IPS DF 19.7 (cell line): Measurements from ENCODE around the gene RAB10.
A peak's percentile ranks its signal among the peaks of the same experiment; 100 is the strongest.
"Not testable (repeated sequence)": the region's sequence is repeated elsewhere in the genome, so short reads cannot be mapped to it uniquely, and the experiment has no call there.

ENCODE experiments used
- DNase-seq: peaks from one replicate; pipeline ENCODE4 v3.0.0-alpha.2; 2013; ENCODE audit warnings: low read depth, low spot score

RAB10 gene

GRCh38 chr2:26016012-26016705 lies 17.7 kb upstream of the RAB10 start:
- DNase-seq = no peak

GRCh38 chr2:26016706-26017045 lies 17.2 kb upstream of the RAB10 start:
- DNase-seq = not testable (repeated sequence)

DNA sequence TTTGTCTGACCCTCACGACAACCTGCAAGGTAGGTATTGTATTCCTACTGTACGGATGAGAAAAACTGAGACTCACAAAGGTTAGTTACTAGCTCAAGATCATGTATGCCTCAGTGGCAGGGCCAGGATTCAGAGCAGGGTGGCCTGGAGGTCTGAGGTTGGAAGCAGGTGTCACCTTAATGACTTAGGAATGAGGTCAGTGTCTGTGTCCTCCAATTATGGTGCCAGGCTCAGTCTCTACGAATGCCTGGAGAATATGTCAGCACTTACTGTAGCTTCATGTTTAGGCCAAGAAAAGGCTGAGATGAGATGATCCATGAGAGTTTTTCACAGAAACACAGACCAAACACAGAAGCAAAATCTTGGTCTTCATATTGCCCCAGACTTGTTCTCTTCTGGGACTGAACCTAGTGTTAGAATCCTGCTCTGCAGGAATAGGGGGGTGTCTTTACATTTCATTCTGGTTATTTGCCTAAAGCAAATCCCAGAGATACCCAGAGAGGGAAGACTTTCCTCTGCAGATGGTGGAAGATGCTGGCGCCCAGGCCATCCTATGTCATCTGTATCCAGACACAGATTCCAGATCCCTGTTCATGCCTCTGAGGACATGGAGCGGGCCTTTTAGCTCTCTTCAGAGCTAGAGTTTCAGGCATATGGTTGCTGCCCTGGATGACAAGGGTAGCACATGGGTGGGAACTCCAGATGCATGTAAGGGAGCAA lies 16.3 kb upstream of the RAB10 start:
- no peak for DNase-seq

- DNase-seq = no peak
Measured at GRCh38 chr2:26018184-26019055, 15.5 kb upstream of the RAB10 start.

DNA sequence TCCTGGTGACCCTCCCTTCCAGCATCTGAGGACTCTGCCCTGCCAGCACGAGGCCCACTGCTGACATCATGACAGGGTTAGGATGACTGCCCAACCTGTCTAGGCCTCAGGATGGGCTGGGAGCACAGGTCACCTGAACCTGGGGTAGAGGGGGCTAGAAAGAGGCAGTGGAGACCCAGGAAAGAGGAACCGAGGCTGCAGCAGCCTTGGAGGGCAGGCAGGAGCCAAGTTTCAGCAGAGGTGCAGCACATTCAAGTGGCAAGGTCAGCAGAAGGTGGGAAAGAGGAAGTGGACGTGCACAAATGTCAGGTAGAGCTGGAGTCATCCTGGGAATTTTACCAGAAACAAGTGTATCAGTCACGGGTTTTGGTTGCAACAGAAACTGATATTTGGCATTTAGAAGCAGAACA lies 13.6 kb upstream of the RAB10 start:
- DNase-seq = no peak

GRCh38 chr2:26024260-26024659 lies 9.6 kb upstream of the RAB10 start:
- no peak for DNase-seq

- no peak for DNase-seq
Measured at GRCh38 chr2:26025509-26025908, 8.4 kb upstream of the RAB10 start.

- DNase-seq = not testable (repeated sequence)
Measured at GRCh38 chr2:26028083-26028482, 5.8 kb upstream of the RAB10 start.

DNA sequence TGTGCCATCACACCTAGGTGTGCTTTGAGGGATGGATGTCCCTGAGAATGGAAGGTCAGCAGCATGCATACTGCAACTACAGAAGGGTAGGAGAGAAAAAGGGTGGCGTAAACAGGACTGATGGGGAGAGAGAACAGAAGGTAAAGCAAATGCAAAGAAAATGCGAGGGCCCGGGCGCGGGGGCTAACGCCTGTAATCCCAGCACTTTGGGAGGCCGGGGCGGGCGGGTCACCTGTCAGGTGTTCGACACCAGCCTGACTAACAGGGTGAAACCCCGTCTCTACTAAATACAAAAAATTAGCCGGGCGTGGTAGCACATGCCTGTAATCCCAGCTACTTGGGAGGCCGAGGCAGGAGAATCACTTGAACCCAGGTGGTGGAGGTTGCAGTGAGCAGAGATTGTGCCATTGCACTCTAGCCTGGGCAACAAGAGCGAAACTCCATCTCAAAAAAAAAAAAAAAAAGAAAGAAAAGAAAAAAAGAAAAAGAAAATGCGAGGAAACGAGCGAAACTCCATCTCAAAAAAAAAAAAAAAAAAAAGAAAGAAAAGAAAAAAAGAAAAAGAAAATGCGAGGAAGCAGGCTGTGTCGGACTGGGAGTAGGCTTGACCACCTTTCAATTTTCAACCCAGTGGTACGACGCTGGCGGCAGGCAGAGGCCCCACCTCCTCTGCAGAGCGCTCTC lies 1.2 kb upstream of the RAB10 start:
- DNase-seq = not testable (repeated sequence)

GRCh38 chr2:26033270-26033817 lies 540 bp upstream of the RAB10 start:
- DNase-seq = peak; percentile 61

DNA sequence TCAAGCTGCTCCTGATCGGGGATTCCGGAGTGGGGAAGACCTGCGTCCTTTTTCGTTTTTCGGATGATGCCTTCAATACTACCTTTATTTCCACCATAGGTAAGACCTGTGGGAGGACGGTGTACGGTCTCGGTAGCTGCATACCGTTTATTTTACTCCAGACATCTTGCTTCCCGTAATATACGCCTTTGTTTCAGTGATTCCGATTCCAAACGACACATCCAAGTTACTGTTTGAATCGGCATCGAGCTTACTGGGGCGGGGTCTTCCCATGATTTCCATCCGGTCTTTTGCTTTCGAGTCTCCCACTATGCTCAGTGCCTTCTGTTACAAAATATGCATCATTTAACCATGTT lies 731 bp downstream of the RAB10 start:
- no peak for DNase-seq

DNA sequence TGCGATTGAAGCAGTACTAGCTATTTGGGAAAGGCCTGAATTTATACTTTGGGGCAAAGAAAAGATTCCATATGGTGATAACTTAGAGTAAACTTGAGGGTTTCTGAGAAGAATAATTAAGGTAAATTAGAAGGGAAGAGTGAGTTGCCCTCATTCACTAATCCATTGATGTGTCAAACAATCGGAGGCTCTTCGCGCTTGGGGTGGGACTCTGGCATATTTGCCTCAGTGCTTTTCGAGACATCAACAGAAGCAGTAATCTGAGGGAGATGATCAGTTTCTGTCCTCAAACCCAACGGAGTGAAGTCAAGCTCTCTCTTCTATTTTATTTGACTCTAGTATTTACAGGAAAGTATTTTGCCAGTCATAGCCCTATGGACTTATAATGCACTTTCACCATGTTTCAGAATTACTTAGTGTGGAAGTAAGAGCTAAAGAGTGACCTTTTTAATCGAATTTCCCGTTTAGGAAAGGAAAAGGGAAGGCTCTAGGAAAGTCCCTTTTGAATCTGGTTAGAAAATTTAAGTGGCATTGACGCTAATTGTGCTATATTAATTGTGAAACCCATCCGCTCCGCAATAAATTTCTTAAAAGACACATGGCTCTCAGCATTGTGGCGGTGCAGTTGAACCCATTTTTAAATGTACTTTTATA lies 1.3 kb downstream of the RAB10 start:
- DNase-seq = no peak

GRCh38 chr2:26039603-26040323 lies 5.9 kb downstream of the RAB10 start:
- DNase-seq = no peak

DNA sequence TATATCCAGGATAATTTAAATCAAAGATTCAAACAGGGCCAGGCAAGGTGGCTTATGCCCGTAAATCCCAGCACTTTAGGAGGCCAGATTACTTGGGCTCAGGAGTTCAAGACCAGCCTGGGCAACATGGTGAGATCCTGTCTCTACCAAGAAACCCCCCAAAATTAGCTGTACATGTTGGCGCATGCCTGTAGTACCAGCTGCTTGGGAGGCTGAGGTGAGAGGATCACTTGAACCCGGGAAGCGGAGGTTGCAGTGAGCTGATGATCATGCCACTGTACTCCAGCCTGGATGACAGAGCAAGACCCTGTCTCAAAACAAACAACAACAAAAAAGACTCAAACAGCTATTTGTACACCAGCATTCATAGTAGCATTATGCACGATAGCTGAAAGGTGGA lies 9.2 kb downstream of the RAB10 start:
- no peak for DNase-seq

DNA sequence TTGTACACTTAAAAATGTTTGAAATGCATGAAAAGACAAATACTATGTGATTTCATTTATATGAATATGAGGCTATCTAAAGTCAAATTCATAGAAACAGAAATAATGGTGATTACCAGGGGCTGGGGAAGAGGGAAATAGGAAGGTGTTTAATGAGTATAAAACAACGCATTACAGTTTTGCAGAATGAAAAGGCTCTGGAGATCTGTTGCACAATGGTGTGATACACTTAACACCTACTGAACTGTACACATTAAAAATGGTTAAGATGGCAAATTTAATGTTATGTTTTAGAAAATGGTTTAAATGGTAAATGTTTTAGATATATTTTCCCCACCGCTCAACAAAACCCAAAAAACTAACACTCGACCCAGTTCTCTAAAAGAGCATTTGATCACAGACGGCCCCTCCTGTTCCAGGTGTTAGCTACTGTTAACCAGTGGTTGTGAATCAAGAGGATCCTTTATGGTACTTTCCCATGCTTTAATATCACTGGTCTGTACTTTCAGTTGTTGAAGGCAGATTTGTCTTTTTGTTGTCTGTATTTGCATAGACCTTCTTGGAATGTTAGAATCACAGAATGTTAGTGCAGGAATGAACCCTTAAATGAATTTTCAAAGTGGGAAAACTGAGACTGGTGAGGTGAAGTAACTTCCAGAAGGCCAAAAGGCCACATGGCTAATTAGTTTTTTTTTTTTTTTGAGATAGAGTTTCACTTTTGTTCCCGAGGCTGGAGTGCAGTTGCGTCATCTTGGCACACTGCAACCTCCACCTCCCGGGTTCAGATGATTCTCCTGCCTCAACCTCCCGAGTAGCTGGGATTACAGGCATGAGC lies 10.2 kb downstream of the RAB10 start:
- no peak for DNase-seq

GRCh38 chr2:26048791-26049190 lies 14.9 kb downstream of the RAB10 start:
- no peak for DNase-seq

DNA sequence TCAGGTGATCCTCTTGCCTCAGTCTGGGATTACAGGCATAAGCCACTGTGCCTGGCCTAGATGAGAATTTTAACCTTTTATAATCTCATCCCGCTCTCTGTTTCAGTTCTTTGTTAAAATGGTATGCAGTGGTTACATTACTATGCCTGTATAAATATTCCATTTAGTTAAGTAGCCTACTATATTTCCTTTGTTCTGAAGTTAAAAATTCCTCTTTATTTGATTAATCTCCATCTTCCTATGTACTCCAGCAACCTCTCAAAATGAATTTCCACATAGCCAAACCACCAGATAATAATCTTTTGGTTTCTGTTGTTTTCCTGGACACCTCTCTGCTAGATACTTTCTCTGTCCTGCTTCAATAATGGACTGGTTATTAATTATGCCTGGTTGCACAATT lies 15.8 kb downstream of the RAB10 start:
- no peak for DNase-seq

GRCh38 chr2:26052740-26053139 lies 18.9 kb downstream of the RAB10 start:
- no peak for DNase-seq

GRCh38 chr2:26054598-26055348 lies 20.9 kb downstream of the RAB10 start:
- no peak for DNase-seq
